BLaER1 treated with 17β-estradiol and CSF1 and Interleukin-3, amounts not matched to agents 10 nM and 100 nM (cell line): Measurements from ENCODE around the gene CSF3R.

Source experiments
- H3K27ac ChIP-seq, 11 experiments: shearing (Covaris generic); formaldehyde crosslinking; 2 replicates each; pipeline ENCODE4 v1.8.1; 2022
- H3K27me3 ChIP-seq, 11 experiments: shearing (Covaris generic); formaldehyde crosslinking; 2 replicates each; pipeline ENCODE4 v1.8.1; 2022
- H3K36me3 ChIP-seq, 11 experiments: shearing (Covaris generic); formaldehyde crosslinking; 2 replicates each; pipeline ENCODE4 v1.8.1; 2022
- H3K4me1 ChIP-seq, 10 experiments: shearing (Covaris generic); formaldehyde crosslinking; 2 replicates each; pipeline ENCODE4 v1.8.1; 2022
- H3K4me2 ChIP-seq, 11 experiments: shearing (Covaris generic); formaldehyde crosslinking; 2 replicates each; pipeline ENCODE4 v1.8.1; 2022
- H3K4me3 ChIP-seq, 10 experiments: shearing (Covaris generic); formaldehyde crosslinking; 2 replicates each; pipeline ENCODE4 v1.8.1; 2022
- H3K9ac ChIP-seq, 11 experiments: shearing (Covaris generic); formaldehyde crosslinking; 2 replicates each; pipeline ENCODE4 v1.8.1; 2022
- H3K9me3 ChIP-seq, 11 experiments: shearing (Covaris generic); formaldehyde crosslinking; replicated peaks in 1 of 11; 2 replicates each; pipeline ENCODE4 v1.8.1; 2022
- H4K20me1 ChIP-seq, 11 experiments: shearing (Covaris generic); formaldehyde crosslinking; 2 replicates each; pipeline ENCODE4 v1.8.1; 2022
- Cebpa-rat ChIP-seq, 11 experiments: shearing (Covaris generic); IDR thresholded peaks; 2 replicates each; pipeline ENCODE4 v1.8.1; 2022

CSF3R gene

GRCh38 chr1:36433102-36433501 lies 49.6 kb downstream of the CSF3R start:
- no peak overlapping the region for H3K9ac ChIP-seq
- H3K4me1 ChIP-seq: no peaks in the 10 kb centered on the region
- no peaks in the 10 kb centered on the region for H3K9me3 ChIP-seq
- H4K20me1 ChIP-seq: no peaks in the 10 kb centered on the region
- no peak overlapping the region for H3K4me2 ChIP-seq
- TF ChIP-seq Cebpa-rat (IDR thresholded peaks at IDR 0.05): no peak
- H3K4me3 ChIP-seq: no peak overlapping the region
- no peaks in the 10 kb centered on the region; a peak in 1 of 22 replicates for H3K36me3 ChIP-seq
- no peak overlapping the region for H3K27ac ChIP-seq
- no peaks in the 10 kb centered on the region for H3K27me3 ChIP-seq

- no peak for TF ChIP-seq Cebpa-rat (IDR thresholded peaks at IDR 0.05)
- no peaks in the 10 kb centered on the region for H3K9me3 ChIP-seq
Observed at GRCh38 chr1:36432616-36433015, 50.1 kb downstream of the CSF3R start.

DNA sequence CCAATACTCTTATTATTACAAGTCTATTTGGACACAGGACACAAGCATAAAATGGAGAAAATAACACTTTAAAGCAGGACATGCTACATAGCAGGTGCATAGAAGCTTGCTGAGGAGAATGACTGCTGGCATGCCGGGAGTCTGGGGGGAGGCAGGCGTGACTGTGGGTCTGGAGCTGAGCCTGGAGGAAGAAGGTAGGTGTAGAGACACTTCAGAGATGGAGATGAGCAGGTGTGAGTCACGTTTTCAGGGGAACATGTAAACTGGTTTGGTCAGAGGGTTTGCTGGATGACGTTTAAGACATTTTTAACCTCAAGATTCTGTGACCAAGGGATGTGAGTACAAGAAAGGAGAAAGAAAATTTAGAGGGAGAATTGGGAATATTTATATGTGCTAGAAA lies 56.9 kb downstream of the CSF3R start:
- Histone ChIP-seq H4K20me1 (no peaks in the 10 kb centered on the region), H3K4me3 (no peak overlapping the region), H3K4me1 (no peaks in the 10 kb centered on the region), H3K36me3 (no peaks in the 10 kb centered on the region), H3K9me3 (no peaks in the 10 kb centered on the region), H3K4me2 (no peak overlapping the region), H3K27ac (no peak overlapping the region), H3K27me3 (no peaks in the 10 kb centered on the region), H3K9ac (no peak overlapping the region)
- TF ChIP-seq Cebpa-rat (IDR thresholded peaks at IDR 0.05): no peak

More at GRCh38 chr1:36432616-36433015, 50.1 kb downstream of the CSF3R start:
- Histone ChIP-seq H3K4me1 (no peaks in the 10 kb centered on the region), H3K9ac (no peak overlapping the region), H3K36me3 (no peaks in the 10 kb centered on the region; a peak in 1 of 22 replicates), H3K27me3 (no peaks in the 10 kb centered on the region), H3K4me3 (no peak overlapping the region), H3K27ac (no peak overlapping the region), H3K4me2 (no peak overlapping the region), H4K20me1 (no peaks in the 10 kb centered on the region)

- Histone ChIP-seq H3K4me2 (no peak overlapping the region), H4K20me1 (no peaks in the 10 kb centered on the region), H3K27me3 (no peaks in the 10 kb centered on the region; a peak in 2 of 22 replicates), H3K9ac (0 out of 22 replicates have a peak overlapping the region, but pooled peaks of 1 of the 11 experiments have one; percentile 7), H3K9me3 (no peaks in the 10 kb centered on the region), H3K4me3 (no peak overlapping the region), H3K4me1 (peaks cover 4 to 5% (median 5%) of the 10 kb centered on the region in 10 experiments; a peak in 16 of 20 replicates), H3K27ac (no peak overlapping the region), H3K36me3 (no peaks in the 10 kb centered on the region)
- no peak for TF ChIP-seq Cebpa-rat (IDR thresholded peaks at IDR 0.05)
Observed at GRCh38 chr1:36421649-36422048, 61.1 kb downstream of the CSF3R start.

DNA sequence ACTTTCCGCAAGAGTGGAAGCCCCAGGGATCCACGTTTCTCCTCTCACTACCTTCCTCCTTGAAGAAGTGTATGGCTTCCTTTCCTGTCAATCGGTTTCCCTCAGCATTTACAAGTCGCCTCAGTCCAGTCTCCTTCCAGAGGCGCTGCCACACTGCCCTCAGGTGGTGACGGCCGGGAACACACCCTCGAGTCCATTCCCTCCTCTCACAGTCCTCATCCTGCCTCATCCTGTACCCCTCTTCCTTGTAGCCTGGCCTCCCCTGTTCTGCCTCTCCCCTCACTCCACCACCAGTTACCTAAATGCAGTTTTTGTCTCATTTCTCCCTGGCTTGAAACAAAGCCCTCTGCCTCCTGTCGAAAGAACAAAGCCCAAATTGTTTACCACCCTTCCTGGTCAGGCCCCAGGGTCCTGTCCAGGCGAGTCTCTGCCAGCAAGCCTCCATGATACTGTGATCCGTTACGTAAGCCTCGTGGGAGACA lies 61.8 kb downstream of the CSF3R start:
- H3K4me1 ChIP-seq: peaks cover 4 to 5% (median 5%) of the 10 kb centered on the region in 10 experiments; a peak in 16 of 20 replicates
- peak overlapping the region in 10 of 11 experiments; percentile 13 to 55 (median 32); a peak in 13 of 22 replicates for H3K4me2 ChIP-seq
- H3K27ac ChIP-seq: peak overlapping the region in 2 of 11 experiments; percentile 30 to 49; a peak in 3 of 22 replicates
- H3K4me3 ChIP-seq: no peak overlapping the region
- H3K9ac ChIP-seq: peak overlapping the region in 3 of 11 experiments; percentile 5 to 18 (median 10); a peak in 1 of 22 replicates
- no peak for TF ChIP-seq Cebpa-rat (IDR thresholded peaks at IDR 0.05)
- H4K20me1 ChIP-seq: no peaks in the 10 kb centered on the region
- no peaks in the 10 kb centered on the region; a peak in 2 of 22 replicates for H3K27me3 ChIP-seq
- no peaks in the 10 kb centered on the region for H3K36me3 ChIP-seq
- H3K9me3 ChIP-seq: no peaks in the 10 kb centered on the region

GRCh38 chr1:36420409-36420808 lies 62.3 kb downstream of the CSF3R start:
- Histone ChIP-seq H3K36me3 (no peaks in the 10 kb centered on the region), H3K4me2 (peak overlapping the region in 10 of 11 experiments; percentile 13 to 55 (median 32); a peak in 13 of 22 replicates), H3K4me3 (no peak overlapping the region), H3K9me3 (no peaks in the 10 kb centered on the region), H4K20me1 (no peaks in the 10 kb centered on the region), H3K27ac (no peak overlapping the region), H3K4me1 (peaks cover 4 to 5% (median 5%) of the 10 kb centered on the region in 10 experiments; a peak in 16 of 20 replicates), H3K27me3 (no peaks in the 10 kb centered on the region; a peak in 2 of 22 replicates), H3K9ac (no peak overlapping the region; a peak in 1 of 22 replicates)
- no peak for TF ChIP-seq Cebpa-rat (IDR thresholded peaks at IDR 0.05)

DNA sequence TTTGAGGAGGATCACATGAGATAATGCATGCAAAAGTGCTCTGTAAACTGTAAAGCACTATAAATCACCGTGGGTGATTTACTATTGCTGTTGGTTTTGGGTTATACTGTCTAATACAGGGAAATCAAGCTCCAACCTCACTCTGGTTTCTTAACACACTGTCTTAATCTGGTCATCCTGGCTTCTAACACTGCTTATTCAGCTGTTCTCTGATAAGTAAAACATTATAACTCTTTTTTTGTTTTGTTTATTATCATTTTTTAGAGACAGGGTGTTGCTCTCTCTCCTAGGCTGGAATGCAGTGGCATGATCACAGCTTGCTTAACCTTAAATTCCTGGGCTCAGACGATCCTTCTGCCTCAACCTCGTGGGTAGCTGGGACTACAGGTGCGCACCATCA lies 63.1 kb downstream of the CSF3R start:
- no peaks in the 10 kb centered on the region; a peak in 2 of 22 replicates for H3K27me3 ChIP-seq
- H3K4me2 ChIP-seq: no peak overlapping the region
- TF ChIP-seq Cebpa-rat (IDR thresholded peaks at IDR 0.05): no peak
- no peak overlapping the region for H3K9ac ChIP-seq
- no peak overlapping the region for H3K27ac ChIP-seq
- peaks cover 2 to 7% (median 6%) of the 10 kb centered on the region in 11 experiments; a peak in 21 of 22 replicates for H3K9me3 ChIP-seq
- peaks cover 4 to 5% (median 5%) of the 10 kb centered on the region in 10 experiments; a peak in 16 of 20 replicates for H3K4me1 ChIP-seq
- H4K20me1 ChIP-seq: no peaks in the 10 kb centered on the region
- no peak overlapping the region for H3K4me3 ChIP-seq
- no peaks in the 10 kb centered on the region for H3K36me3 ChIP-seq

DNA sequence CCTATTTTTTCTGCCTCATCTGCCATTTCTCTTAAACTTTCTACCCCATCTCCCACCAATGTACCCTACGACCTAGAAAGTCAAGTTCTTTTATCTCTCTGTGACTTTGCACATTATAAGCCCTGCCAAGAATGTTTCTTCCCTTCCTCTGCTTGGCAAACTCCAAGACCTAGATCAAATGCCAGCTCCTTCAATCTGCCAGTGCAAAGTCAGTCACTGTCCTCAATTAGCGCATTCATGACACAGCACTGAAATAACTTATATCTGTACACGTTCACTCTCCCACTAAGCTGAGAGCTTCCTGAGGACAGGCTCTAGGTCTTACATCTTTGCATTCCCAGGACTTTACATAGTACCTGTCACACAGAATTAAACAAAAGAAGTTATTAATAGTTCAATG lies 63.6 kb downstream of the CSF3R start:
- H4K20me1 ChIP-seq: no peaks in the 10 kb centered on the region
- H3K27ac ChIP-seq: no peak overlapping the region
- H3K4me3 ChIP-seq: no peak overlapping the region
- no peaks in the 10 kb centered on the region; a peak in 1 of 22 replicates for H3K36me3 ChIP-seq
- H3K9ac ChIP-seq: no peak overlapping the region
- H3K9me3 ChIP-seq: peaks cover 7 to 12% (median 10%) of the 10 kb centered on the region in 11 experiments
- no peaks in the 10 kb centered on the region; a peak in 2 of 22 replicates for H3K27me3 ChIP-seq
- H3K4me1 ChIP-seq: peaks cover 4 to 5% (median 5%) of the 10 kb centered on the region in 10 experiments; a peak in 16 of 20 replicates
- no peak overlapping the region for H3K4me2 ChIP-seq
- TF ChIP-seq Cebpa-rat (IDR thresholded peaks at IDR 0.05): no peak

DNA sequence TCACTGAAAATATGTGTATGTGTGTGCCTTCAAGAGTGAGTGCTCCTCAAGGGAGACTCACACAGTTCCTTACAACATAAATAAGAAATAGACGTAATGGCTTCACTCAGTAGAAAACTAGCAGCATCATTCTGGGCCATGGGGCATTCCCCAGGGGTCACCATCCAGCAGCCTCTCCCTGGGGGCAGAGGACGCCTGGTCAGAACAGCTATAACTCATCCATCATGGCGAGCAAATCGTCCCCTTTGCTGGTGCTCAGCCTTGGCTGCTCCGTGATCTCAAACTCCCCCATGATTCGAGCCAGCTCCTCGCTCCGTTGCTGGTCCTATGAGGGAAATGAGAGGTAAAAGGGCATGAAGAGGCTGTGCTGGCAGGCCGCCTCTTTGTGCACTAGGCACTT lies 64.8 kb downstream of the CSF3R start:
- Histone ChIP-seq H3K4me3 (no peak overlapping the region), H3K9ac (0 out of 22 replicates have a peak overlapping the region, but pooled peaks of 1 of the 11 experiments have one; percentile 48), H4K20me1 (no peaks in the 10 kb centered on the region), H3K27ac (no peak overlapping the region), H3K9me3 (peaks cover 12 to 19% (median 15%) of the 10 kb centered on the region in 11 experiments), H3K4me2 (no peak overlapping the region; a peak in 1 of 22 replicates), H3K36me3 (no peaks in the 10 kb centered on the region; a peak in 1 of 22 replicates), H3K4me1 (peaks cover 4 to 5% (median 5%) of the 10 kb centered on the region in 10 experiments; a peak in 16 of 20 replicates), H3K27me3 (no peaks in the 10 kb centered on the region; a peak in 2 of 22 replicates)
- TF ChIP-seq Cebpa-rat (IDR thresholded peaks at IDR 0.05): no peak
